ENCODE results near the gene SLC38A5.
A peak's percentile ranks its signal among the peaks of the same experiment; 100 is the strongest.

Gene SLC38A5

GRCh38 chrX:48470833-48471118 lies 716 bp upstream of the SLC38A5 start:
- Histone ChIP-seq H3K4me3 (ENCODE audit: insufficient read depth, low read length, poor library complexity, severe bottlenecking) (no peak overlapping the region), H3K79me2 (ENCODE audit: insufficient read depth, low read length) (peaks cover 37% of the 10 kb centered on the region), H3K36me3 (ENCODE audit: low read length) (no peaks in the 10 kb centered on the region), H2AFZ (ENCODE audit: low read depth, low read length, severe bottlenecking) (no peak overlapping the region), H3K9ac (ENCODE audit: low read length) (no peak overlapping the region), H3F3A (ENCODE audit: insufficient read depth) (0 out of 2 replicates have a peak, but pooled peaks cover 6% of the 10 kb centered on the region), H4K20me1 (ENCODE audit: low read depth, low read length) (no peaks in the 10 kb centered on the region), H3K27me3 (ENCODE audit: low read length) (no peaks in the 10 kb centered on the region), H3K27ac (ENCODE audit: low read depth, low read length) (no peak overlapping the region), H3K9me2 (replicated peaks; ENCODE audit: insufficient read depth, low read length) (no peaks in the 10 kb centered on the region), H3K9me3 (ENCODE audit: insufficient read depth, low read length) (no peaks in the 10 kb centered on the region), H3K4me2 (ENCODE audit: low read depth, low read length, poor library complexity, severe bottlenecking) (no peak overlapping the region)
- no peak for TF ChIP-seq EZH2phosphoT487 (conservative IDR thresholded peaks at IDR 0.05; ENCODE audit: low read length)
- no peak for TF ChIP-seq CTCF (IDR thresholded peaks at IDR 0.05; ENCODE audit: insufficient read depth, low read length, poor library complexity, severe bottlenecking)

GRCh38 chrX:48468693-48469691 lies 1.1 kb downstream of the SLC38A5 start:
- Histone ChIP-seq H3K9ac (ENCODE audit: low read length) (peak overlapping the region; percentile 95), H4K20me1 (ENCODE audit: low read depth, low read length) (no peaks in the 10 kb centered on the region), H3K27ac (ENCODE audit: low read depth, low read length) (peak overlapping the region; percentile 78), H3K4me2 (ENCODE audit: low read depth, low read length, poor library complexity, severe bottlenecking) (peak overlapping the region; percentile 93), H2AFZ (ENCODE audit: low read depth, low read length, severe bottlenecking) (peak overlapping the region; percentile 96), H3F3A (ENCODE audit: insufficient read depth) (0 out of 2 replicates have a peak, but pooled peaks cover 6% of the 10 kb centered on the region), H3K4me3 (ENCODE audit: insufficient read depth, low read length, poor library complexity, severe bottlenecking) (peak overlapping the region; percentile 85), H3K9me2 (replicated peaks; ENCODE audit: insufficient read depth, low read length) (no peaks in the 10 kb centered on the region), H3K36me3 (ENCODE audit: low read length) (no peaks in the 10 kb centered on the region), H3K9me3 (ENCODE audit: insufficient read depth, low read length) (no peaks in the 10 kb centered on the region), H3K27me3 (ENCODE audit: low read length) (no peaks in the 10 kb centered on the region), H3K79me2 (ENCODE audit: insufficient read depth, low read length) (peaks cover 40% of the 10 kb centered on the region)
- no peak for TF ChIP-seq EZH2phosphoT487 (conservative IDR thresholded peaks at IDR 0.05; ENCODE audit: low read length)
- peak; percentile 57 for TF ChIP-seq CTCF (IDR thresholded peaks at IDR 0.05; ENCODE audit: insufficient read depth, low read length, poor library complexity, severe bottlenecking)

GRCh38 chrX:48468247-48468671 lies 1.8 kb downstream of the SLC38A5 start:
- Histone ChIP-seq H3K27ac (ENCODE audit: low read depth, low read length) (peak overlapping the region; percentile 78), H3K4me2 (ENCODE audit: low read depth, low read length, poor library complexity, severe bottlenecking) (peak overlapping the region; percentile 93), H4K20me1 (ENCODE audit: low read depth, low read length) (no peaks in the 10 kb centered on the region), H3K27me3 (ENCODE audit: low read length) (no peaks in the 10 kb centered on the region), H2AFZ (ENCODE audit: low read depth, low read length, severe bottlenecking) (peak overlapping the region; percentile 96), H3K36me3 (ENCODE audit: low read length) (no peaks in the 10 kb centered on the region), H3K9ac (ENCODE audit: low read length) (peak overlapping the region; percentile 95), H3K4me3 (ENCODE audit: insufficient read depth, low read length, poor library complexity, severe bottlenecking) (peak overlapping the region; percentile 85), H3F3A (ENCODE audit: insufficient read depth) (0 out of 2 replicates have a peak, but pooled peaks cover 6% of the 10 kb centered on the region), H3K9me2 (replicated peaks; ENCODE audit: insufficient read depth, low read length) (no peaks in the 10 kb centered on the region), H3K9me3 (ENCODE audit: insufficient read depth, low read length) (no peaks in the 10 kb centered on the region), H3K79me2 (ENCODE audit: insufficient read depth, low read length) (peaks cover 40% of the 10 kb centered on the region)
- no peak for TF ChIP-seq CTCF (IDR thresholded peaks at IDR 0.05; ENCODE audit: insufficient read depth, low read length, poor library complexity, severe bottlenecking)
- no peak for TF ChIP-seq EZH2phosphoT487 (conservative IDR thresholded peaks at IDR 0.05; ENCODE audit: low read length)
